HG03108 (cell line): ENCODE measurements around the gene SDF4.

ENCODE experiments used
- ATAC-seq: cut with Tn5 transposase; IDR thresholded peaks from one replicate; pipeline ENCODE4 v1.9.1; 2021; ENCODE audit warnings: moderate library complexity; ENCODE audit not compliant: unreplicated experiment

Gene SDF4

DNA sequence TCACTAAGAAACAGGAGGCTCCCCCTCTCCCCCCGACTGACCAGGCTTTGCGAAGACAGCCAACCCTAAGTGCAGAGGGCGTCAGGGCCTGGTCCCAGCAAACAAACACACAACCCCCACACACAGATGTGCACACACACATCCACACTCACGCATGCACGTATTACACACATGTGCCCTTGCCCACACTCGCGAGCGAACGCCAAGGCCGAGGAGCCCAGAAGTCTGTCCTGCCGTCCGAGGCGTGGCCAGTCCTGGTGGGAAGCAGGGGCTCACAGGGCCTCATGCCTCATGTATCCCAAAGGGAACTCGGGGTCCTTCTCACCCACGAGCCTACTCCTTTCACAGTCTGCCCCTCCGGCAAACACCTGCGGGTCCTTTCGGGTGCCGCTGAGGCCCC lies 2.0 kb downstream of the SDF4 start:
- no peak for ATAC-seq

DNA sequence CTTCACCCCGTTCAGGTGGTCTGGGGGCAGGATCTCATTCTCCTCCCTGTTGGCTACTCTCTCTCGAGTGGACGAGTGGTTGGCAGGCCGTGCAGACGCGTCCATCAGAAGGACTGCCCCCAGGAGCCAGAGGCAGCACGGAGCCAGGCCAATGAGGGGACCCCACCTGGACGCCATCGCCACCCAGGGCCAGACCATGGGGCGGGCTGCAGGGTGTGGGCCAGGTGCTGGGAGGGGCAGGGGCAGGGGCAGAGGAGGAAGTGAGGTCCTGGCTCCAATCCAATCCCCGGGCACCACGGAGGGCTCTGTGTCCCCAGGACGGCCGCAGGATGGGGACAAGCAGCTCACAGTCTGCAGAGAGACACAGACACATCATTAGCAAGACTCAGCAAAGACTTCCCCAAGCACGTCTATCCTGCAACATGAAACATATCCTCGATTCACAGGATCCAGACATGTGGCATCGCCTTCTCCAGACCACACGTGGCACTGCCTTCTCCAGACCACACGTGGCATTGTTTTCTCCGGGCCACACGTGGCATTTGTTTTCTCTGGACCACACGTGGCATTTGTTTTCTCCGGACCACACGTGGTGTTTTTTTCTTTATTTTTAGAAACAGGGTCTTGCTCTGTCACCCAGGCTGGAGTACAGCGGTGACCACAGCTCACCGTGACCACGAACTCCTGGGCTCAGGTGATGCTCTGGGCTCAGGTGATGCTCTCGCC lies 3.0 kb downstream of the SDF4 start:
- no peak for ATAC-seq

DNA sequence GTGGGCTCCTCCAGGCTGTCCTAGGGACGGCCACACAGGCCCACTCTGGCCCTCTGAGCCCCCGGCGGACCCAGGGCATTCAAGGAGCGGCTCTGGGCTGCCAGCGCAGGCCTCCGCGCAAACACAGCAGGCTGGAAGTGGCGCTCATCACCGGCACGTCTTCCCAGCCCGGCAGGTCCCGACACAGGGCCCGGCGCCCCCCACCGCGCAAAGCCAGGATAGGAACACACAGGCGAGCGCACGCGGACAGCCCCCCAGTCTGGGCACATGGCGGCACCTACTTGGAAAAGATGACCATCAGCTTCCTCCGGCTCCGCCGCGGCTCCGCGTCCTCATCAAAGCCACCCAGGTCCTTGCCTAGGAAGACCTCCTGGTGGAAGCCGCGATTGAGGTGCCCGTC lies 3.6 kb downstream of the SDF4 start:
- ATAC-seq: no peak

- ATAC-seq: no peak
Measured at GRCh38 chr1:1227386-1227785, 4.4 kb downstream of the SDF4 start.

- no peak for ATAC-seq
Measured at GRCh38 chr1:1226566-1227362, 5.0 kb downstream of the SDF4 start.

DNA sequence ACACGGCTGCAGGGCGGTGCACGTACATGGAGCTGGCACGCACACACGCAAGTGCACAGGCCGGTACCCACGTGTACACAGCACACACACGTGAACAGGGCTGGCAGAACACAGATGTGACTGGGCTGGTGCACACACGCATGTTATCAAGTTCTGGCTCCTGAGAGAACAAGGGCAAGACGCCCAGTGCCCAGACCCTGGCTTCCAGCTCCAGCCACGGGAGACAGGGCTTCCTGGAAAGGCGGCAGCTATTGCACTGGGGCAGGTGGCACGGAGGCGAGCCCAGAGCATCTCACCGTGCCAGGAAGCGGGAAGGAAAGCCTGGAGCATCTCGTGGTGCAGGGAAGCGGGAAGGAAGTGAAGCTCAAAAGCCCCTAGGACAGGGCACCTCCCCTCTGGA lies 5.9 kb downstream of the SDF4 start:
- no peak for ATAC-seq

- ATAC-seq: no peak
Measured at GRCh38 chr1:1225238-1225845, 6.5 kb downstream of the SDF4 start.

DNA sequence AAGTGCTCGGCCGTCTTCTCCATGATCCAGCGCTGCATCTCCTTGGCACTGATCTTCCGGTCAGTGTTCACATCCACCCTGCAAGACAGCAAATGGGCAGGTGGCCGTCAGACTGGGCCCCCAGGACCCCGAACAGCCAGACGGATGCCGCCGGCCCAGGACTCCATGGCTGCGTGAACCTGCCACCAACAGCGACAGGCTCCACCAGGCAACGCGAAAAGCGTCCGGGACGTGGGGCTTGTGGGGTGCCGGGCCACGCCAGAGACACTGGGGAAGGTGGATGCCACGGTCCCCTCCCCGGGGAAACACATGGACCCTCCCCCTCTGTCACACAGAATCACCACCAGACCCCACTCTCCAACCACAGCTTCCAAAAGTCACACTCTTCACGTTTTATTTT lies 7.9 kb downstream of the SDF4 start:
- ATAC-seq: no peak

DNA sequence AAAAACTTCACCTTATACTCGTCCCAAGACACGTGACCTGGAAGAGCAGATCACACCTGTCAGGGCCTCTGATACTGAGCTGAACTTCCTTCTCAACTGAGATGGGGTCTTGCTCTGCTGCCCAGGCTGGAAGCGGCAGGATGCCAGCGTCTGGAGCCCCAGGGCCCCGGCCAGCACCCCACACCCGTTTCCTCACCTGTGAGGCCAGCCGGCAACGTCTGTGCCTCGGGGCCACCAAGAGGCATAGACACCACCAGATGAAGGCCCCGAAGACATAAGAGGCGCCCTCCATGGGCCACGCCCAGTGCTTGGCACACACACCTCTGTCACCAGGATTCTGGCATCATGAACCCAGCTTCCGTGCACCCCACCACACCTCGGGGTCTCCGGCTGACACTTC lies 8.5 kb downstream of the SDF4 start:
- ATAC-seq: no peak

GRCh38 chr1:1222575-1223225 lies 9.1 kb downstream of the SDF4 start:
- no peak for ATAC-seq

- ATAC-seq: no peak
Measured at GRCh38 chr1:1221887-1222574, 9.8 kb downstream of the SDF4 start.

DNA sequence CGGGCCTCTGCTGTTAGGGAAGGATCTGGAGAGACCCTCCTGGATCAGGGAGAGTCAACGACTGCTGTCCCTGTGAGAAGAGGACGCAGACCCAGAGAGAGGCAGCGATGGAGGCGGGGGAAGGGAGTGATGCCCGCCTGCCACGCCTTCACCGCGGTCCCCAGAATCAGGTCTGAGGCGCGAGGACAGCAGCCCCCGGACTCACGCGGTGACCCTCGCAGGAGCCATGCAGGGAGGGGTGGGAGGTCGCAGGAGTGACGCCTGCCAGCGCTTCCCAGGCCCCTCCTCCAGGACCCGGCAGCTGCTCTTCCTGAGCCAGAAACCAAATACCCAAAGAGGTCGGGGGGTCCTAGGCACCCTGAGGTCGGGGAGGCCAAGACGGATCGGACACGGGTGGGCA lies 11.6 kb downstream of the SDF4 start:
- no peak for ATAC-seq

DNA sequence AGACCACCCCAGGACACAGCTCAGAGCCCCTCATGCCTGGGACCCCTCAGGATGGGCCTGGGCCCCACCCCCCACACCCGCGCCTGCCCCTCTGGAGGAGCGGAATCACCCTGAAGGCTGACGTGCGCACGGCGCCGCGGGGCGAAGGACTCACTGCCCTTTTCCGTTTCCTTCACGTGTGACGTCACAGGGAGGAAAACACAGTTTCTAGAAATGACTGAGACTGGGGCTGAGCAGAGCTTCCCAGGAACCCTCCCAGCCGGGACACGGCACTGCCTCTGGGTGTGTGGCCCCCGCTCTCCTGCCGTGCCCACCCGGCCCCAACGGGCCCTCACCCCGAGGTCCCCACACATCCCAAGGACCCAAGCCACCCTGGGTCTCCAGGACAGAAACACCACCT lies 12.5 kb downstream of the SDF4 start:
- ATAC-seq: no peak

- ATAC-seq: no peak
Measured at GRCh38 chr1:1218524-1219200, 13.1 kb downstream of the SDF4 start.

GRCh38 chr1:1217621-1218523 lies 13.9 kb downstream of the SDF4 start:
- no peak for ATAC-seq

- no peak for ATAC-seq
Measured at GRCh38 chr1:1216770-1217620, 14.8 kb downstream of the SDF4 start.

DNA sequence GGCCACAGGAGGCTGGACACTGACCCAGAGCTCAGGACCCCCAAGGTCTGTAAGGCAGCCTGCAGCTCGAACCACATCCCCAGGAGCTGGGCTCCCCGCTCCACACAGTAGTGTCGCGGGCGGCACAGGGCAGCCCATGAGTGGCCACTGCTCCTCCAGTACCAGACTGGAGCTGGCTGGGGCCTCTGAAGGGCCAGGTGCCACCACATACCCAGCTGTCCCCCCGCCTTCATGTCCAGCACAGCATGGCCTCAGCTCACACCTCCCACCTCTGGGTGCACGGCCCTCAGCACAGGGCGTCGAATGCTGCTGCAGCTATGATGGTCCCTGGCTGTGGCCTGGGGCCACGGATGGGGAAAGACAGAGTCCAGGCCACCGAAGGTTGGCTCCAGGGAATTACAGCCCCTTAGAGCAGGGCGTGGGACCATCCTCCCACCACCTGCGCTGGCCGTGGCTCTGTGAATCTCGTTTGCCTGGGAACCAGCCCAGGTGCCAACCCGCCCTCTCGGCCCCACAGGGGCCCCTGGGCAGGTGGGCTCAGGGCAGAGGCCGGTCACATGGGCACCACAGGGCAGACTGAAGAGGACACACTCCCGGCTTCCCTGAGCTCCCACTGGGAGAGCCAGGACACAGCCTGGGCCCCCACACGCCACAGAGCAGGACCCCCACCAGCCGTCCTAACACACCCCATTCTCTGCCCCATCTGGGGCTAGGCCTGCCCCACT lies 15.8 kb downstream of the SDF4 start:
- no peak for ATAC-seq
